Parathyroid adenoma (tissue), 2 donors: ENCODE measurements around the gene PLD6.

Source experiments
- H2AFZ ChIP-seq: fragments of 300-600 bp; sonication (generic); one replicate; pipeline ENCODE4 v1.7.0; 2017; ENCODE audit warnings: antibody characterized with exemption, mild to moderate bottlenecking
- H3K27ac ChIP-seq: fragments of 300-600 bp; sonication (generic); one replicate; pipeline ENCODE4 v1.7.0; 2017
- H3K27me3 ChIP-seq: fragments of 300-600 bp; sonication (generic); one replicate; pipeline ENCODE4 v1.7.0; 2017; ENCODE audit warnings: low read length; ENCODE audit not compliant: control insufficient read depth, insufficient read depth
- H3K36me3 ChIP-seq: fragments of 300-600 bp; sonication (generic); one replicate; pipeline ENCODE4 v1.7.0; 2017; ENCODE audit warnings: low read length; ENCODE audit not compliant: control insufficient read depth, insufficient read depth
- H3K4me1 ChIP-seq: fragments of 300-600 bp; sonication (generic); one replicate; pipeline ENCODE4 v1.7.0; 2017; ENCODE audit warnings: control low read depth
- H3K4me2 ChIP-seq: fragments of 300-600 bp; sonication (generic); one replicate; pipeline ENCODE4 v1.7.0; 2017; ENCODE audit warnings: low read length
- H3K4me3 ChIP-seq: fragments of 300-600 bp; sonication (generic); one replicate; pipeline ENCODE4 v1.7.0; 2017; ENCODE audit warnings: low read depth, low read length
- H3K79me2 ChIP-seq: fragments of 300-600 bp; sonication (generic); one replicate; pipeline ENCODE4 v1.7.0; 2017; ENCODE audit warnings: control low read depth
- H3K9ac ChIP-seq: fragments of 300-600 bp; sonication (generic); one replicate; pipeline ENCODE4 v1.7.0; 2017; ENCODE audit warnings: mild to moderate bottlenecking
- H3K9me3 ChIP-seq: fragments of 300-600 bp; sonication (generic); one replicate; pipeline ENCODE4 v1.7.0; 2017; ENCODE audit warnings: low read length; ENCODE audit not compliant: control insufficient read depth
- TF ChIP-seq, protein P1 (sequence below): fragments of 300-600 bp; sonication (generic); IDR thresholded peaks from one replicate; pipeline ENCODE4 v1.7.0; 2017; ENCODE audit warnings: antibody characterized with exemption, mild to moderate bottlenecking
- donor health status: primary hyperparathyroidism.

The PLD6 gene

DNA sequence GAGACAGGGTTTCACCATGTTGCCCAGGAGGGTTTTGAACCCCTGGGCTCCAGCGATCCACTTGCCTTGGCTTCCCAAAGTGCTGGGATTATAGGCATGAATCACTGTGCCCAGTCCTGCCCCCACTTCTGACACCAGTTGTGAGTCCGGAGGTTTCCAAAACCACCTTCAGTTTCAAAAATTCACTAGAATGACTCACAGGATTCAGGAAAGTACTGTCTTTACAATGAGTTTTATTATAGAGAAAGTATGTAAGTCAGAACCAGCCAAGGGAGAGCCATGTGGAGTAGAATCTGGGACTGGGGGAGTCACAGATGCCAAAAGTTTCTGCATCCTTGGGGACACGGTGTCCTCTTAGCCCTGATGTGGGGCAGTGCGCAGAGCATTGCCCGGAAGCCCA lies 55.1 kb downstream of the PLD6 start:
- H3K27me3 ChIP-seq: no peaks in the 10 kb centered on the region
- H3K79me2 ChIP-seq: peaks cover 3% of the 10 kb centered on the region
- H2AFZ ChIP-seq: no peak overlapping the region
- H3K9me3 ChIP-seq: no peaks in the 10 kb centered on the region
- no peak overlapping the region for H3K4me2 ChIP-seq
- TF ChIP-seq, protein P1, sequence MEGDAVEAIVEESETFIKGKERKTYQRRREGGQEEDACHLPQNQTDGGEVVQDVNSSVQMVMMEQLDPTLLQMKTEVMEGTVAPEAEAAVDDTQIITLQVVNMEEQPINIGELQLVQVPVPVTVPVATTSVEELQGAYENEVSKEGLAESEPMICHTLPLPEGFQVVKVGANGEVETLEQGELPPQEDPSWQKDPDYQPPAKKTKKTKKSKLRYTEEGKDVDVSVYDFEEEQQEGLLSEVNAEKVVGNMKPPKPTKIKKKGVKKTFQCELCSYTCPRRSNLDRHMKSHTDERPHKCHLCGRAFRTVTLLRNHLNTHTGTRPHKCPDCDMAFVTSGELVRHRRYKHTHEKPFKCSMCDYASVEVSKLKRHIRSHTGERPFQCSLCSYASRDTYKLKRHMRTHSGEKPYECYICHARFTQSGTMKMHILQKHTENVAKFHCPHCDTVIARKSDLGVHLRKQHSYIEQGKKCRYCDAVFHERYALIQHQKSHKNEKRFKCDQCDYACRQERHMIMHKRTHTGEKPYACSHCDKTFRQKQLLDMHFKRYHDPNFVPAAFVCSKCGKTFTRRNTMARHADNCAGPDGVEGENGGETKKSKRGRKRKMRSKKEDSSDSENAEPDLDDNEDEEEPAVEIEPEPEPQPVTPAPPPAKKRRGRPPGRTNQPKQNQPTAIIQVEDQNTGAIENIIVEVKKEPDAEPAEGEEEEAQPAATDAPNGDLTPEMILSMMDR: no peak
- H3K36me3 ChIP-seq: no peaks in the 10 kb centered on the region
- H3K9ac ChIP-seq: no peak overlapping the region
- no peaks in the 10 kb centered on the region for H3K4me1 ChIP-seq
- no peak overlapping the region for H3K4me3 ChIP-seq
- H3K27ac ChIP-seq: no peak overlapping the region
